ENCODE measurements around the gene TUT1. TPM values are rescaled to one million over a fixed set of nuclear protein-coding genes. Genes with fewer than 3 reads are reported as not detected.
A peak's percentile ranks its signal among the peaks of the same experiment; 100 is the strongest.

TUT1 gene
- total RNA-seq, 1 experiment from 2014 or later: 19.9 TPM

DNA sequence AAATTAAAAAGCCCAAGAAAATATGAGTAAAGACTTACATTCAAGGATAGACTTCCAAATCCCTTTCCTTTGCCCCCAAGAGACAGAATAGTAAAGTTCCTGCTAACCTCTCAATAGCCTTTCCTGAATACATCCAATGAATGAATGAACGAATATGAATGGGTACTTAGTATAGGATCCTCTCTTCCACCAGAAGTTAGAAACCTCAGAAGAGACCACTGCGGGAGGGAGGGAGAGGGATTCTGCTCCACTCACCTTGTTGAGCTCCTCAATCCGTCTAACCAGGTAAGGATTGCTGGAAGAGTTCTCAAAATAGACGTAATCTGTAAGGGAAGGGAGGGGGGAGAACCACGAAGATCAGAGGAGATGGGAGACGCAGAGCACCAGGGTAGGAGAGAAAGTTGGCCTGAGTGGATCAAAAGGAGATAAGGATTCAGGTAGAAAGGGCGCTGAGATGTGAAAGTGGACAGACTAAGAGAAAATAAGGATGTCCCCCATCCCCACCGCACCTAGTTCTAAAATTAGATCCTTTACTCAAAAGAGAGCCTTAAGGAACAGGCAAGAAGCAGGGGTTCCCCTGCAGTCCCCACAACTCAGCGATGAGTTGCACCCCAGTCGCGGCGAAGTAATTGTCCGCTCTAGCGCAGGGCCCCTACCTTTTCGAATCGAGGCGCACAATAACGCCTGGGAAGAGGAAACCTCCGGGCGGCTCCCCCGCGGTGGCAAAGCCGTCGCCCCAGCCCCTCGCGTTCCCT lies 9.2 kb upstream of the TUT1 start:
- Histone ChIP-seq H3K9me3 (ENCODE audit: control insufficient read depth, insufficient read depth, low read depth, low read length) (no peaks in the 10 kb centered on the region), H3K27me3 (ENCODE audit: control insufficient read depth, insufficient read depth, low read length) (no peaks in the 10 kb centered on the region), H3K36me3 (ENCODE audit: control insufficient read depth, insufficient read depth, low read length) (peaks cover 27% of the 10 kb centered on the region), H3K27ac (ENCODE audit: low read length) (peak overlapping the region; percentile 98), H3K4me1 (ENCODE audit: control insufficient read depth, insufficient read depth, low read length) (peaks cover 26% of the 10 kb centered on the region), H3K4me3 (ENCODE audit: low read depth in 2 of 2, low read length in 2 of 2) (peak overlapping the region; percentile 70 to 76)
- TF ChIP-seq, protein P1, sequence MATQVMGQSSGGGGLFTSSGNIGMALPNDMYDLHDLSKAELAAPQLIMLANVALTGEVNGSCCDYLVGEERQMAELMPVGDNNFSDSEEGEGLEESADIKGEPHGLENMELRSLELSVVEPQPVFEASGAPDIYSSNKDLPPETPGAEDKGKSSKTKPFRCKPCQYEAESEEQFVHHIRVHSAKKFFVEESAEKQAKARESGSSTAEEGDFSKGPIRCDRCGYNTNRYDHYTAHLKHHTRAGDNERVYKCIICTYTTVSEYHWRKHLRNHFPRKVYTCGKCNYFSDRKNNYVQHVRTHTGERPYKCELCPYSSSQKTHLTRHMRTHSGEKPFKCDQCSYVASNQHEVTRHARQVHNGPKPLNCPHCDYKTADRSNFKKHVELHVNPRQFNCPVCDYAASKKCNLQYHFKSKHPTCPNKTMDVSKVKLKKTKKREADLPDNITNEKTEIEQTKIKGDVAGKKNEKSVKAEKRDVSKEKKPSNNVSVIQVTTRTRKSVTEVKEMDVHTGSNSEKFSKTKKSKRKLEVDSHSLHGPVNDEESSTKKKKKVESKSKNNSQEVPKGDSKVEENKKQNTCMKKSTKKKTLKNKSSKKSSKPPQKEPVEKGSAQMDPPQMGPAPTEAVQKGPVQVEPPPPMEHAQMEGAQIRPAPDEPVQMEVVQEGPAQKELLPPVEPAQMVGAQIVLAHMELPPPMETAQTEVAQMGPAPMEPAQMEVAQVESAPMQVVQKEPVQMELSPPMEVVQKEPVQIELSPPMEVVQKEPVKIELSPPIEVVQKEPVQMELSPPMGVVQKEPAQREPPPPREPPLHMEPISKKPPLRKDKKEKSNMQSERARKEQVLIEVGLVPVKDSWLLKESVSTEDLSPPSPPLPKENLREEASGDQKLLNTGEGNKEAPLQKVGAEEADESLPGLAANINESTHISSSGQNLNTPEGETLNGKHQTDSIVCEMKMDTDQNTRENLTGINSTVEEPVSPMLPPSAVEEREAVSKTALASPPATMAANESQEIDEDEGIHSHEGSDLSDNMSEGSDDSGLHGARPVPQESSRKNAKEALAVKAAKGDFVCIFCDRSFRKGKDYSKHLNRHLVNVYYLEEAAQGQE (IDR thresholded peaks at IDR 0.05; ENCODE audit: insufficient read depth in 1 of 2, low read depth in 2 of 2, low read length in 1 of 2): no peak
- TF ChIP-seq POLR2AphosphoS5 (IDR thresholded peaks at IDR 0.05; ENCODE audit: low read depth, low read length): no peak
- TF ChIP-seq, protein P2, sequence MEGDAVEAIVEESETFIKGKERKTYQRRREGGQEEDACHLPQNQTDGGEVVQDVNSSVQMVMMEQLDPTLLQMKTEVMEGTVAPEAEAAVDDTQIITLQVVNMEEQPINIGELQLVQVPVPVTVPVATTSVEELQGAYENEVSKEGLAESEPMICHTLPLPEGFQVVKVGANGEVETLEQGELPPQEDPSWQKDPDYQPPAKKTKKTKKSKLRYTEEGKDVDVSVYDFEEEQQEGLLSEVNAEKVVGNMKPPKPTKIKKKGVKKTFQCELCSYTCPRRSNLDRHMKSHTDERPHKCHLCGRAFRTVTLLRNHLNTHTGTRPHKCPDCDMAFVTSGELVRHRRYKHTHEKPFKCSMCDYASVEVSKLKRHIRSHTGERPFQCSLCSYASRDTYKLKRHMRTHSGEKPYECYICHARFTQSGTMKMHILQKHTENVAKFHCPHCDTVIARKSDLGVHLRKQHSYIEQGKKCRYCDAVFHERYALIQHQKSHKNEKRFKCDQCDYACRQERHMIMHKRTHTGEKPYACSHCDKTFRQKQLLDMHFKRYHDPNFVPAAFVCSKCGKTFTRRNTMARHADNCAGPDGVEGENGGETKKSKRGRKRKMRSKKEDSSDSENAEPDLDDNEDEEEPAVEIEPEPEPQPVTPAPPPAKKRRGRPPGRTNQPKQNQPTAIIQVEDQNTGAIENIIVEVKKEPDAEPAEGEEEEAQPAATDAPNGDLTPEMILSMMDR (IDR thresholded peaks at IDR 0.05): no peak
- TF ChIP-seq TCF7L2 (IDR thresholded peaks at IDR 0.05; ENCODE audit: low read depth, low read length): no peak
- TF ChIP-seq SIN3A (IDR thresholded peaks at IDR 0.05; ENCODE audit: borderline replicate concordance, insufficient read depth, low read depth, low read length): no peak
- BruUV-seq (replicated peaks): no TSS peak
- CTCF ChIA-PET: no interaction called here
- DNase-seq (ENCODE audit: low read depth, low spot score): no peak
- POLR2A ChIA-PET: interaction anchor here (0.5 to 1.9 kb wide), 6 partner anchors 9 to 188 kb away, joined by 3 to 8 read pairs (median 6); partner anchors contain the start of genes B3GAT3 and TUT1
- no peak for ATAC-seq
- in situ Hi-C loops (cut with HindIII; ENCODE audit: low pct_unique_long_range_greater_than_20kb, low sequenced_read_pairs): no loop called here
- intact Hi-C loops (cut with micrococcal nuclease; ENCODE audit: unreplicated experiment): no loop called here

DNA sequence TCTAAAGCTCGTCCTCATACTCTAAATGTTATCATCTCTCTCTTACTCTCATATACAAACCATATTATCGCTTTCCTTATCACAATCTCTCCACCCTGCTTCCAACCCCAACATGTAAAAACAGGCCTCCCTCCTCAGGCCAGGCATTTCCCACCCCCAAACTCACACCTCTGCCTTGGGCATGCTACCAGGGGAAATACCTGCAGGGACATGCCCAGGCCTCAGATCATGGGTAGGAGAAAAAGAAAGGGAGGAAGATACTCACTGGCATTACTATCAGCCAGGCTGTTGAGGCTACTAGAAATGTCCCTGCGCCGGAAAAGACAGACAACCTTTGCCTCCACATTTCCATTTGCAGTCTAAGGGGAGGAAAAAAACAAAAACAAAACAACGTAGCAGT lies 8.6 kb upstream of the TUT1 start:
- in situ Hi-C loops (cut with HindIII; ENCODE audit: low pct_unique_long_range_greater_than_20kb, low sequenced_read_pairs): no loop called here
- H3K27me3 ChIP-seq (ENCODE audit: control insufficient read depth, insufficient read depth, low read length): no peaks in the 10 kb centered on the region
- TF ChIP-seq, protein P1 (IDR thresholded peaks at IDR 0.05; ENCODE audit: insufficient read depth in 1 of 2, low read depth in 2 of 2, low read length in 1 of 2): no peak
- TF ChIP-seq POLR2AphosphoS5 (IDR thresholded peaks at IDR 0.05; ENCODE audit: low read depth, low read length) (no peak), SIN3A (IDR thresholded peaks at IDR 0.05; ENCODE audit: borderline replicate concordance, insufficient read depth, low read depth, low read length) (no peak), TCF7L2 (IDR thresholded peaks at IDR 0.05; ENCODE audit: low read depth, low read length) (no peak)
- TF ChIP-seq, protein P2 (IDR thresholded peaks at IDR 0.05): no peak

More for the DNA sequence above, 8.6 kb upstream of the TUT1 start:
- ChIA-PET CTCF (no interaction called here), POLR2A (interaction anchor here (0.5 to 0.7 kb wide), 4 partner anchors 9 to 189 kb away, joined by 3 to 8 read pairs (median 4); partner anchors contain the start of gene B3GAT3)
- peaks cover 27% of the 10 kb centered on the region for H3K36me3 ChIP-seq (ENCODE audit: control insufficient read depth, insufficient read depth, low read length)
- no peaks in the 10 kb centered on the region for H3K9me3 ChIP-seq (ENCODE audit: control insufficient read depth, insufficient read depth, low read depth, low read length)
- H3K4me3 ChIP-seq (ENCODE audit: low read depth in 2 of 2, low read length in 2 of 2): peak overlapping the region; percentile 70 to 76
- H3K27ac ChIP-seq (ENCODE audit: low read length): peak overlapping the region; percentile 98
- BruUV-seq (replicated peaks): TSS peak; percentile 67
- ATAC-seq (no peak), DNase-seq (ENCODE audit: low read depth, low spot score) (no peak)
- intact Hi-C loops (cut with micrococcal nuclease; ENCODE audit: unreplicated experiment): no loop called here
- H3K4me1 ChIP-seq (ENCODE audit: control insufficient read depth, insufficient read depth, low read length): peaks cover 21% of the 10 kb centered on the region

Measured in Panc1 (cell line).